WTC11 (cell line): ENCODE results near the gene CCR9. TPM values are rescaled to one million over a fixed set of nuclear protein-coding genes. Genes with fewer than 3 reads are reported as not detected.
A peak's percentile ranks its signal among the peaks of the same experiment; 100 is the strongest.

Experiments
- ATAC-seq: fragments of 200-7000 bp; cut with Tn5 transposase; 2 replicates; pipeline ENCODE4 v1.10.0; 2021; ENCODE audit warnings: mild to moderate bottlenecking, moderate library complexity
- CTCF ChIA-PET: fragments of 300-600 bp; sonication (Branson Sonifier 250); formaldehyde crosslinking; loops from one replicate; lab custom pipeline; 2021; ENCODE audit warnings: antibody characterized with exemption; lab: Charles Lee
- POLR2A ChIA-PET: fragments of 350-600 bp; sonication (Branson Sonifier 250); formaldehyde crosslinking; loops from one replicate; lab custom pipeline; 2021; ENCODE audit warnings: antibody characterized with exemption; lab: Charles Lee
- DNase-seq: peaks from one replicate; pipeline ENCODE4 v3.0.0; 2021; ENCODE audit warnings: low spot score
- H3K27ac Mint-ChIP-seq: 2 replicates; pipeline ENCODE4 v1.8.0; 2021; ENCODE audit warnings: mixed read lengths
- H3K27me3 Mint-ChIP-seq: 2 replicates; pipeline ENCODE4 v1.8.0; 2021; ENCODE audit warnings: low read depth, mild to moderate bottlenecking, moderate library complexity, mixed read lengths
- H3K36me3 Mint-ChIP-seq: 2 replicates; pipeline ENCODE4 v1.8.0; 2021; ENCODE audit warnings: mixed read lengths
- H3K4me1 Mint-ChIP-seq: 2 replicates; pipeline ENCODE4 v1.8.0; 2022; ENCODE audit warnings: mixed read lengths
- H3K4me3 Mint-ChIP-seq: 2 replicates; pipeline ENCODE4 v1.8.0; 2021; ENCODE audit warnings: mild to moderate bottlenecking, moderate library complexity, mixed read lengths
- H3K9me3 Mint-ChIP-seq: 2 replicates; pipeline ENCODE4 v1.8.0; 2021; ENCODE audit warnings: mixed read lengths
- ERG ChIP-seq: fragments of 250-450 bp; sonication (Bioruptor Pico); IDR thresholded peaks from 2 replicates; pipeline ENCODE4 v1.8.0; 2021; ENCODE audit warnings: mild to moderate bottlenecking
- ETV6 ChIP-seq: sonication (generic); formaldehyde crosslinking; IDR thresholded peaks from 2 replicates; pipeline ENCODE4 v1.8.1; 2022; ENCODE audit warnings: mild to moderate bottlenecking, missing genetic modification reagents
- GABPB1 ChIP-seq: sonication (generic); formaldehyde crosslinking; IDR thresholded peaks from 2 replicates; pipeline ENCODE4 v1.8.1; 2023; ENCODE audit warnings: mild to moderate bottlenecking, missing genetic modification reagents
- MLX ChIP-seq: sonication (generic); formaldehyde crosslinking; IDR thresholded peaks from 2 replicates; pipeline ENCODE4 v1.8.1; 2023; ENCODE audit warnings: mild to moderate bottlenecking, missing genetic modification reagents, moderate library complexity
- NFE2L1 ChIP-seq: sonication (generic); formaldehyde crosslinking; IDR thresholded peaks from 2 replicates; pipeline ENCODE4 v1.8.1; 2023; ENCODE audit warnings: missing genetic modification reagents
- PRRX2 ChIP-seq: fragments of 250-450 bp; sonication (Bioruptor Pico); IDR thresholded peaks from 2 replicates; pipeline ENCODE4 v1.8.0; 2021; ENCODE audit warnings: mild to moderate bottlenecking
- TP53 ChIP-seq: sonication (generic); formaldehyde crosslinking; IDR thresholded peaks from 2 replicates; pipeline ENCODE4 v1.8.1; 2023; ENCODE audit warnings: mild to moderate bottlenecking, missing genetic modification reagents
- USF2 ChIP-seq: sonication (generic); formaldehyde crosslinking; IDR thresholded peaks from 2 replicates; pipeline ENCODE4 v1.8.1; 2023; ENCODE audit warnings: mild to moderate bottlenecking, missing genetic modification reagents, moderate library complexity
- ZNF121 ChIP-seq: sonication (generic); formaldehyde crosslinking; IDR thresholded peaks from 2 replicates; pipeline ENCODE4 v1.8.0; 2023; ENCODE audit warnings: missing genetic modification reagents
- ZNF219 ChIP-seq: sonication (generic); formaldehyde crosslinking; IDR thresholded peaks from 2 replicates; pipeline ENCODE4 v1.8.0; 2023; ENCODE audit warnings: missing genetic modification reagents, mild to moderate bottlenecking, borderline replicate concordance
- ZNF263 ChIP-seq: sonication (generic); formaldehyde crosslinking; IDR thresholded peaks from 2 replicates; pipeline ENCODE4 v1.8.1; 2022; ENCODE audit warnings: low read depth, mild to moderate bottlenecking, moderate library complexity, missing genetic modification reagents
- ZNF396 ChIP-seq: fragments of 250-450 bp; sonication (Bioruptor Pico); IDR thresholded peaks from 2 replicates; pipeline ENCODE4 v1.8.0; 2021; ENCODE audit warnings: mild to moderate bottlenecking, moderate library complexity, borderline replicate concordance
- ZNF416 ChIP-seq: fragments of 250-450 bp; sonication (Bioruptor Pico); IDR thresholded peaks from 2 replicates; pipeline ENCODE4 v1.9.0; 2021; ENCODE audit warnings: mild to moderate bottlenecking, inconsistent platforms
- ZNF512 ChIP-seq: sonication (generic); formaldehyde crosslinking; IDR thresholded peaks from 2 replicates; pipeline ENCODE4 v1.8.1; 2022; ENCODE audit warnings: missing genetic modification reagents, borderline replicate concordance
- ZSCAN18 ChIP-seq: fragments of 250-450 bp; sonication (Bioruptor Pico); IDR thresholded peaks from 2 replicates; pipeline ENCODE4 v2.1.2; 2022; ENCODE audit warnings: mild to moderate bottlenecking, moderate library complexity
- total RNA-seq: library from RNA; stranded (reverse); gene quantifications from 3 replicates; pipeline ENCODE4 v1.2.3, GENCODE V29; 2021
- TF ChIP-seq, protein P1 (sequence below): fragments of 250-450 bp; sonication (Bioruptor Pico); IDR thresholded peaks from 2 replicates; pipeline ENCODE4 v1.9.0; 2021; ENCODE audit warnings: mild to moderate bottlenecking, borderline replicate concordance
- TF ChIP-seq, protein P2 (sequence below): sonication (generic); formaldehyde crosslinking; IDR thresholded peaks from 2 replicates; pipeline ENCODE4 v1.8.0; 2022; ENCODE audit warnings: missing genetic modification reagents

The CCR9 gene
- total RNA-seq, 1 experiment from 2014 or later = not detected

DNA sequence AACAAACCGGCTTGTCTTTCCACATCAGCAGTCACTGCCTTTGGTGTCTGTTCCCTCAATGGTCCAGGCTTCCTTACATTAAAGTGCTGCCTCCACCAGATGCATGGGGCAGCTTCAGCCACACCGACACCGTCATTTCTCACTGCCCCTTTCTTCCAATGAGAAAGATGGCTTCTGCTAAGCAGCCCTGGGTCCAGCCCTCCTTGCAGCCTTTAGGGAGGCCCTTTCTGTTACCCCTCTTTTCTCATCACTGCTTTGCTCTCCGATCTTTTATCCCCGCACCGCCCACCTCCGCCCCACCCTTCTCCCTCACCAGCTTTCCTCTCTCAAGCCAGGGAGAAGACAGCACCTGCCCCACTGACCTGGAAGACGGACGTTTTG, 28.7 kb downstream of the CCR9 start:
- Mint-ChIP-seq H3K9me3 (no peaks in the 10 kb centered on the region), H3K27me3 (peaks cover 15% of the 10 kb centered on the region), H3K27ac (no peak overlapping the region), H3K4me3 (no peak overlapping the region), H3K4me1 (peaks cover 6% of the 10 kb centered on the region; the same call in 1 of the 2 replicates), H3K36me3 (no peaks in the 10 kb centered on the region; the same call in 1 of the 2 replicates)
- CTCF ChIA-PET = no interaction called here
- DNase-seq = no peak
- ATAC-seq = no peak
- TF ChIP-seq USF2 (CRISPR knock-in tag) = no peak
- no peak for TF ChIP-seq ZNF121
- TF ChIP-seq PRRX2 = no peak
- TF ChIP-seq ZNF416 = no peak
- TF ChIP-seq ZSCAN18 (CRISPR knock-in tag) = no peak
- TF ChIP-seq ETV6 (CRISPR knock-in tag) = no peak
- TF ChIP-seq, protein P1, sequence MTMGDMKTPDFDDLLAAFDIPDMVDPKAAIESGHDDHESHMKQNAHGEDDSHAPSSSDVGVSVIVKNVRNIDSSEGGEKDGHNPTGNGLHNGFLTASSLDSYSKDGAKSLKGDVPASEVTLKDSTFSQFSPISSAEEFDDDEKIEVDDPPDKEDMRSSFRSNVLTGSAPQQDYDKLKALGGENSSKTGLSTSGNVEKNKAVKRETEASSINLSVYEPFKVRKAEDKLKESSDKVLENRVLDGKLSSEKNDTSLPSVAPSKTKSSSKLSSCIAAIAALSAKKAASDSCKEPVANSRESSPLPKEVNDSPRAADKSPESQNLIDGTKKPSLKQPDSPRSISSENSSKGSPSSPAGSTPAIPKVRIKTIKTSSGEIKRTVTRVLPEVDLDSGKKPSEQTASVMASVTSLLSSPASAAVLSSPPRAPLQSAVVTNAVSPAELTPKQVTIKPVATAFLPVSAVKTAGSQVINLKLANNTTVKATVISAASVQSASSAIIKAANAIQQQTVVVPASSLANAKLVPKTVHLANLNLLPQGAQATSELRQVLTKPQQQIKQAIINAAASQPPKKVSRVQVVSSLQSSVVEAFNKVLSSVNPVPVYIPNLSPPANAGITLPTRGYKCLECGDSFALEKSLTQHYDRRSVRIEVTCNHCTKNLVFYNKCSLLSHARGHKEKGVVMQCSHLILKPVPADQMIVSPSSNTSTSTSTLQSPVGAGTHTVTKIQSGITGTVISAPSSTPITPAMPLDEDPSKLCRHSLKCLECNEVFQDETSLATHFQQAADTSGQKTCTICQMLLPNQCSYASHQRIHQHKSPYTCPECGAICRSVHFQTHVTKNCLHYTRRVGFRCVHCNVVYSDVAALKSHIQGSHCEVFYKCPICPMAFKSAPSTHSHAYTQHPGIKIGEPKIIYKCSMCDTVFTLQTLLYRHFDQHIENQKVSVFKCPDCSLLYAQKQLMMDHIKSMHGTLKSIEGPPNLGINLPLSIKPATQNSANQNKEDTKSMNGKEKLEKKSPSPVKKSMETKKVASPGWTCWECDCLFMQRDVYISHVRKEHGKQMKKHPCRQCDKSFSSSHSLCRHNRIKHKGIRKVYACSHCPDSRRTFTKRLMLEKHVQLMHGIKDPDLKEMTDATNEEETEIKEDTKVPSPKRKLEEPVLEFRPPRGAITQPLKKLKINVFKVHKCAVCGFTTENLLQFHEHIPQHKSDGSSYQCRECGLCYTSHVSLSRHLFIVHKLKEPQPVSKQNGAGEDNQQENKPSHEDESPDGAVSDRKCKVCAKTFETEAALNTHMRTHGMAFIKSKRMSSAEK (CRISPR knock-in tag) = no peak
- no peak for TF ChIP-seq TP53 (CRISPR knock-in tag)
- TF ChIP-seq ERG (CRISPR knock-in tag) = no peak
- no peak for TF ChIP-seq ZNF512 (CRISPR knock-in tag)
- TF ChIP-seq ZNF263 (CRISPR knock-in tag) = no peak
- no peak for TF ChIP-seq NFE2L1
- no peak for TF ChIP-seq GABPB1 (CRISPR knock-in tag)
- TF ChIP-seq ZNF396 (CRISPR knock-in tag) = no peak
- TF ChIP-seq, all 79 proteins: peak for 0
- POLR2A ChIA-PET = no interaction called here

DNA sequence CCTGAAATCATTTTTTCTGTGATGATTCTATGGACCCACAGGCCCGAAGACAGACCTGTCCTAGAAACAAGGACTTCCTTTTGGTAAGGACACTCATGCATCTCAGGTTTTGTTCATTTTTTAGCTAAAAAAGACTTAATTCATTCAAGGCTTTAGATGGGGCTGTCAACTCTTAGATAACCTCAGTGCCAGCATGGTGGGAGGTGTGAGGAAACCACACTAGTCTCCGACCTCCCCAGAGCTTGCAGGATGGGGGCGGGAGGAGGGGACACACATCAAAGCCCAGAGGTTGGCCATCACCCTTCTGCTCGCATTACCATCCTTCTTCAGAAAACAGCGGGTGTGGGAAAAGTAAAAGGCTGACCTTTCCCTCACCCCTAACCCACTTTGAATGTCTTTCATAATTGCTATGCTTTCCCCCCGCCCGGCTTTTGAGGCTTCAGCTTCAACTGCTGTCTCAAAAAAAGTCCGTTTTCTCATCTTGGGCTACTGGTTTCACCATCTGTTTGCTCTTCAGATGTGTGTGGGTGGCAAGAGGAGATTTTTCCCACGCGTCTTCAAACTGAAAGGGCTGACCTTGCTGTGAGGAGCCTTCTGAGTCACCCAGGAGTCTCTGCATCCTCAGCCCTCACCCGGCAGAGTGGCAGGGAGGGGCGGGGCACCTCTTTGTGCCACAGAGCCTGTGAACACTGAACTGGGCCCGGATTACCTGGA, 29.3 kb downstream of the CCR9 start:
- peak; percentile 24; the same call in 1 of the 2 replicates for ATAC-seq
- Mint-ChIP-seq H3K9me3 (no peaks in the 10 kb centered on the region), H3K4me1 (peaks cover 6% of the 10 kb centered on the region; the same call in 1 of the 2 replicates), H3K4me3 (no peak overlapping the region), H3K36me3 (peaks cover 4% of the 10 kb centered on the region; the same call in 1 of the 2 replicates), H3K27ac (no peak overlapping the region), H3K27me3 (peaks cover 15% of the 10 kb centered on the region)
- ChIA-PET POLR2A (no interaction called here), CTCF (no interaction called here)
- no peak for DNase-seq
- TF ChIP-seq MLX (CRISPR knock-in tag) (no peak), ZNF219 (no peak), ZSCAN18 (CRISPR knock-in tag) (no peak), PRRX2 (no peak)
- TF ChIP-seq, protein P2, sequence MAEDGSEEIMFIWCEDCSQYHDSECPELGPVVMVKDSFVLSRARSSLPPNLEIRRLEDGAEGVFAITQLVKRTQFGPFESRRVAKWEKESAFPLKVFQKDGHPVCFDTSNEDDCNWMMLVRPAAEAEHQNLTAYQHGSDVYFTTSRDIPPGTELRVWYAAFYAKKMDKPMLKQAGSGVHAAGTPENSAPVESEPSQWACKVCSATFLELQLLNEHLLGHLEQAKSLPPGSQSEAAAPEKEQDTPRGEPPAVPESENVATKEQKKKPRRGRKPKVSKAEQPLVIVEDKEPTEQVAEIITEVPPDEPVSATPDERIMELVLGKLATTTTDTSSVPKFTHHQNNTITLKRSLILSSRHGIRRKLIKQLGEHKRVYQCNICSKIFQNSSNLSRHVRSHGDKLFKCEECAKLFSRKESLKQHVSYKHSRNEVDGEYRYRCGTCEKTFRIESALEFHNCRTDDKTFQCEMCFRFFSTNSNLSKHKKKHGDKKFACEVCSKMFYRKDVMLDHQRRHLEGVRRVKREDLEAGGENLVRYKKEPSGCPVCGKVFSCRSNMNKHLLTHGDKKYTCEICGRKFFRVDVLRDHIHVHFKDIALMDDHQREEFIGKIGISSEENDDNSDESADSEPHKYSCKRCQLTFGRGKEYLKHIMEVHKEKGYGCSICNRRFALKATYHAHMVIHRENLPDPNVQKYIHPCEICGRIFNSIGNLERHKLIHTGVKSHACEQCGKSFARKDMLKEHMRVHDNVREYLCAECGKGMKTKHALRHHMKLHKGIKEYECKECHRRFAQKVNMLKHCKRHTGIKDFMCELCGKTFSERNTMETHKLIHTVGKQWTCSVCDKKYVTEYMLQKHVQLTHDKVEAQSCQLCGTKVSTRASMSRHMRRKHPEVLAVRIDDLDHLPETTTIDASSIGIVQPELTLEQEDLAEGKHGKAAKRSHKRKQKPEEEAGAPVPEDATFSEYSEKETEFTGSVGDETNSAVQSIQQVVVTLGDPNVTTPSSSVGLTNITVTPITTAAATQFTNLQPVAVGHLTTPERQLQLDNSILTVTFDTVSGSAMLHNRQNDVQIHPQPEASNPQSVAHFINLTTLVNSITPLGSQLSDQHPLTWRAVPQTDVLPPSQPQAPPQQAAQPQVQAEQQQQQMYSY = no peak
